ENCODE results near the gene SGPL1.
"Not testable (repeated sequence)": the region's sequence is repeated elsewhere in the genome, so short reads cannot be mapped to it uniquely, and the experiment has no call there.

The SGPL1 gene

GRCh38 chr10:70908406-70909296 is 92.9 kb downstream of the SGPL1 start:
- no peak for DNase-seq

- DNase-seq: no peak
Observed at GRCh38 chr10:70909326-70909935, 93.7 kb downstream of the SGPL1 start.

- no peak for DNase-seq
Observed at GRCh38 chr10:70910486-70911341, 95.0 kb downstream of the SGPL1 start.

- no peak for DNase-seq
Observed at GRCh38 chr10:70911386-70911785, 95.6 kb downstream of the SGPL1 start.

- DNase-seq: no peak
Observed at GRCh38 chr10:70912556-70912955, 96.8 kb downstream of the SGPL1 start.

- no peak for DNase-seq
Observed at GRCh38 chr10:70913191-70913892, 97.6 kb downstream of the SGPL1 start.

GRCh38 chr10:70913893-70914240 is 98.1 kb downstream of the SGPL1 start:
- no peak for DNase-seq

GRCh38 chr10:70914316-70914864 is 98.6 kb downstream of the SGPL1 start:
- DNase-seq: no peak

- DNase-seq: no peak
Observed at GRCh38 chr10:70915206-70915605, 99.5 kb downstream of the SGPL1 start.

- DNase-seq: no peak
Observed at GRCh38 chr10:70915806-70916205, 100.1 kb downstream of the SGPL1 start.

- no peak for DNase-seq
Observed at GRCh38 chr10:70916241-70916640, 100.5 kb downstream of the SGPL1 start.

- DNase-seq: no peak
Observed at GRCh38 chr10:70917226-70917625, 101.5 kb downstream of the SGPL1 start.

GRCh38 chr10:70917635-70918034 is 101.9 kb downstream of the SGPL1 start:
- no peak for DNase-seq

GRCh38 chr10:70918851-70919530 is 103.2 kb downstream of the SGPL1 start:
- no peak for DNase-seq

GRCh38 chr10:70919906-70920305 is 104.2 kb downstream of the SGPL1 start:
- DNase-seq: not testable (repeated sequence)

- DNase-seq: no peak
Observed at GRCh38 chr10:70920519-70920918, 104.8 kb downstream of the SGPL1 start.

- no peak for DNase-seq
Observed at GRCh38 chr10:70921285-70921684, 105.5 kb downstream of the SGPL1 start.

- DNase-seq: no peak
Observed at GRCh38 chr10:70923696-70924095, 107.9 kb downstream of the SGPL1 start.

GRCh38 chr10:70925377-70926225 is 109.9 kb downstream of the SGPL1 start:
- DNase-seq: peak; percentile 59

GRCh38 chr10:70926226-70927000 is 110.7 kb downstream of the SGPL1 start:
- no peak for DNase-seq

All from stimulated activated CD4-positive, alpha-beta T cell treated with anti-CD3 and anti-CD28 coated beads, Interleukin-4, amount 100 ng/mL, for 24 hours (primary cell).